SK-N-SH treated with all-trans-retinoic acid at 6 μM for 48 hours (cell line): ENCODE data around the gene PPRC1.

ENCODE experiments used
- ATAC-seq: fragments of 200-7000 bp; cut with Tn5 transposase; 3 replicates; pipeline ENCODE4 v1.9.1; 2020; ENCODE audit warnings: mild to moderate bottlenecking, moderate library complexity
- ARNTL ChIP-seq: fragments of 450-650 bp; formaldehyde crosslinking; IDR thresholded peaks from 2 replicates; pipeline ENCODE4 v1.5.0; 2020; ENCODE audit warnings: low read depth, mild to moderate bottlenecking, moderate library complexity, borderline replicate concordance
- BACH2 ChIP-seq: fragments of 250-450 bp; sonication (Bioruptor Pico); IDR thresholded peaks from 2 replicates; pipeline ENCODE4 v1.9.0; 2021; ENCODE audit warnings: mild to moderate bottlenecking, borderline replicate concordance
- CREB5 ChIP-seq: fragments of 250-450 bp; sonication (Bioruptor Pico); IDR thresholded peaks from 2 replicates; pipeline ENCODE4 v1.5.1; 2020; ENCODE audit warnings: low read depth, mild to moderate bottlenecking, moderate library complexity
- CSDC2 ChIP-seq: fragments of 250-450 bp; sonication (Bioruptor Pico); IDR thresholded peaks from 2 replicates; pipeline ENCODE4 v1.5.0; 2020; ENCODE audit warnings: mild to moderate bottlenecking, moderate library complexity
- CSRNP3 ChIP-seq: fragments of 250-450 bp; sonication (Bioruptor Pico); IDR thresholded peaks from 2 replicates; pipeline ENCODE4 v1.5.1; 2021; ENCODE audit warnings: mild to moderate bottlenecking, moderate library complexity
- ESRRG ChIP-seq: fragments of 250-450 bp; sonication (Bioruptor Pico); IDR thresholded peaks from 2 replicates; pipeline ENCODE4 v1.6.1; 2021; ENCODE audit warnings: mild to moderate bottlenecking
- GLIS3 ChIP-seq: fragments of 250-450 bp; sonication (Bioruptor Pico); IDR thresholded peaks from 2 replicates; pipeline ENCODE4 v1.5.0; 2020; ENCODE audit warnings: mild to moderate bottlenecking, moderate library complexity
- ISL1 ChIP-seq: fragments of 250-450 bp; sonication (Bioruptor Pico); IDR thresholded peaks from 2 replicates; pipeline ENCODE4 v2.1.2; 2022; ENCODE audit warnings: mild to moderate bottlenecking, moderate library complexity
- OSR1 ChIP-seq: fragments of 250-450 bp; sonication (Bioruptor Pico); IDR thresholded peaks from 2 replicates; pipeline ENCODE4 v1.8.0; 2022; ENCODE audit warnings: moderate library complexity, mild to moderate bottlenecking, inconsistent platforms
- POU6F1 ChIP-seq: fragments of 250-450 bp; sonication (Bioruptor Pico); IDR thresholded peaks from 2 replicates; pipeline ENCODE4 v1.8.0; 2021; ENCODE audit warnings: low read depth, mild to moderate bottlenecking, moderate library complexity, borderline replicate concordance
- PPARA ChIP-seq: fragments of 250-450 bp; sonication (Bioruptor Pico); IDR thresholded peaks from 2 replicates; pipeline ENCODE4 v1.5.0; 2020; ENCODE audit warnings: mild to moderate bottlenecking, borderline replicate concordance
- RARB ChIP-seq: fragments of 250-450 bp; sonication (Bioruptor Pico); IDR thresholded peaks from 2 replicates; pipeline ENCODE4 v1.8.0; 2021; ENCODE audit warnings: mild to moderate bottlenecking, moderate library complexity
- SNAI2 ChIP-seq: fragments of 250-450 bp; sonication (Bioruptor Pico); IDR thresholded peaks from 2 replicates; pipeline ENCODE4 v1.5.0; 2020; ENCODE audit warnings: mild to moderate bottlenecking, moderate library complexity
- TCF4 ChIP-seq: fragments of 250-450 bp; sonication (Bioruptor Pico); IDR thresholded peaks from 2 replicates; pipeline ENCODE4 v1.8.0; 2021; ENCODE audit warnings: mild to moderate bottlenecking, moderate library complexity, borderline replicate concordance
- TOX ChIP-seq: fragments of 250-450 bp; sonication (Bioruptor Pico); IDR thresholded peaks from 2 replicates; pipeline ENCODE4 v1.8.0; 2021; ENCODE audit warnings: mild to moderate bottlenecking, moderate library complexity, borderline replicate concordance
- ZFP30 ChIP-seq: fragments of 450-650 bp; formaldehyde crosslinking; IDR thresholded peaks from 2 replicates; pipeline ENCODE4 v1.5.0; 2022; ENCODE audit warnings: mild to moderate bottlenecking, moderate library complexity
- ZNF565 ChIP-seq: fragments of 450-650 bp; formaldehyde crosslinking; conservative IDR thresholded peaks from 2 replicates; pipeline ENCODE4 v1.5.0; 2020; ENCODE audit warnings: low read depth, mild to moderate bottlenecking, moderate library complexity
- ZNF70 ChIP-seq: fragments of 450-650 bp; formaldehyde crosslinking; IDR thresholded peaks from 2 replicates; pipeline ENCODE4 v1.5.0; 2020; ENCODE audit warnings: mild to moderate bottlenecking, moderate library complexity
- ZNF8 ChIP-seq: fragments of 450-650 bp; formaldehyde crosslinking; IDR thresholded peaks from 2 replicates; pipeline ENCODE4 v1.5.0; 2020; ENCODE audit warnings: mild to moderate bottlenecking, moderate library complexity
- TF ChIP-seq, protein P1 (sequence below): fragments of 250-450 bp; sonication (Bioruptor Pico); IDR thresholded peaks from 2 replicates; pipeline ENCODE4 v1.5.0; 2020; ENCODE audit warnings: mild to moderate bottlenecking, moderate library complexity

PPRC1 gene

DNA sequence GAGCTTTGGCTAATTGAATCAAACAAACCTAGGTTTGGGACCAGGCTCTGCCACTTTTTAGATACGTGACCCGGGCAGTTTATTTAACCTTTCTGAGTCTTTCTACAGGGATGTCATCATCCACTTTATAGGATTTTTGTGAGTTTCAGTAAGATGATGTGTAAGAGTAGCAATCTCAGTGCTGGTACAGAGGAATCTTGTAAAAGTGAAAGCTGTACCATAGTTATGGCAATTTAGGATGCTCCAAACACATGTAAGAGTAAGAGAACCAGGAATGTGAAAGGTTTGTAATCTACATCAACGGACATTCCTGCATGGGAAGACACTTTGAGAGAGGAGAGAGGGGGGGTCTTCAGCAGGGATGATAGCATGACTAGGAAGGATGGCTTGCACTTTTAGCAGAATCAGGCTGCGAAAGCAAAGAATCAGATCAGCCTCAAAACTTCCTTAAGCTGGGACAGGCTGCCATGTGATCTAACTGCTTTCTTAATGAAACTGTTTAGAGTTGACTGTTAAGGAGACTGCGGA, 20.3 kb downstream of the PPRC1 start:
- ATAC-seq, result no peak
- TF ChIP-seq PPARA (CRISPR knock-in tag) (no peak), CREB5 (CRISPR knock-in tag) (no peak), POU6F1 (no peak), ZFP30 (no peak), TOX (CRISPR knock-in tag) (no peak), ISL1 (CRISPR knock-in tag) (no peak), TCF4 (CRISPR knock-in tag) (no peak), RARB (CRISPR knock-in tag) (no peak), CSDC2 (no peak), SNAI2 (CRISPR knock-in tag) (no peak), BACH2 (CRISPR knock-in tag) (no peak), GLIS3 (CRISPR knock-in tag) (no peak), OSR1 (no peak), ZNF8 (CRISPR knock-in tag) (no peak), ZNF70 (CRISPR knock-in tag) (no peak), ZNF565 (no peak)
- TF ChIP-seq, protein P1, sequence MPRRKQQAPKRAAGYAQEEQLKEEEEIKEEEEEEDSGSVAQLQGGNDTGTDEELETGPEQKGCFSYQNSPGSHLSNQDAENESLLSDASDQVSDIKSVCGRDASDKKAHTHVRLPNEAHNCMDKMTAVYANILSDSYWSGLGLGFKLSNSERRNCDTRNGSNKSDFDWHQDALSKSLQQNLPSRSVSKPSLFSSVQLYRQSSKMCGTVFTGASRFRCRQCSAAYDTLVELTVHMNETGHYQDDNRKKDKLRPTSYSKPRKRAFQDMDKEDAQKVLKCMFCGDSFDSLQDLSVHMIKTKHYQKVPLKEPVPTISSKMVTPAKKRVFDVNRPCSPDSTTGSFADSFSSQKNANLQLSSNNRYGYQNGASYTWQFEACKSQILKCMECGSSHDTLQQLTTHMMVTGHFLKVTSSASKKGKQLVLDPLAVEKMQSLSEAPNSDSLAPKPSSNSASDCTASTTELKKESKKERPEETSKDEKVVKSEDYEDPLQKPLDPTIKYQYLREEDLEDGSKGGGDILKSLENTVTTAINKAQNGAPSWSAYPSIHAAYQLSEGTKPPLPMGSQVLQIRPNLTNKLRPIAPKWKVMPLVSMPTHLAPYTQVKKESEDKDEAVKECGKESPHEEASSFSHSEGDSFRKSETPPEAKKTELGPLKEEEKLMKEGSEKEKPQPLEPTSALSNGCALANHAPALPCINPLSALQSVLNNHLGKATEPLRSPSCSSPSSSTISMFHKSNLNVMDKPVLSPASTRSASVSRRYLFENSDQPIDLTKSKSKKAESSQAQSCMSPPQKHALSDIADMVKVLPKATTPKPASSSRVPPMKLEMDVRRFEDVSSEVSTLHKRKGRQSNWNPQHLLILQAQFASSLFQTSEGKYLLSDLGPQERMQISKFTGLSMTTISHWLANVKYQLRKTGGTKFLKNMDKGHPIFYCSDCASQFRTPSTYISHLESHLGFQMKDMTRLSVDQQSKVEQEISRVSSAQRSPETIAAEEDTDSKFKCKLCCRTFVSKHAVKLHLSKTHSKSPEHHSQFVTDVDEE (CRISPR knock-in tag), result no peak

- no peak for ATAC-seq
- TF ChIP-seq SNAI2 (CRISPR knock-in tag) (no peak), TCF4 (CRISPR knock-in tag) (no peak), CSDC2 (no peak), ZFP30 (no peak)
Observed at GRCh38 chr10:102154466-102155116, 21.8 kb downstream of the PPRC1 start.

DNA sequence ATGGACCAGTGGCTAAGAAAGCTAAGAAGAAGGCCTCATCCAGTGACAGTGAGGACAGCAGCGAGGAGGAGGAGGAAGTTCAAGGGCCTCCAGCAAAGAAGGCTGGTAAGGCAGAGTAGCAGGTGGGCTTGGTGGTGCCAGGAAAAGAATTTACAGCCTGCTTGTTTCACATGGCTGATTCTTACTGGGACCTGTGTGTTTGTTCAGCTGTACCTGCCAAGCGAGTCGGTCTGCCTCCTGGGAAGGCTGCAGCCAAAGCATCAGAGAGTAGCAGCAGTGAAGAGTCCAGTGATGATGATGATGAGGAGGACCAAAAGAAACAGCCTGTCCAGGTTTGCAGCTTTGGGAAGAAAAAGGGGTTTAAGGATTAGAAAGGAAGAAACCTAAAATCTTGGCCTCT, 24.4 kb downstream of the PPRC1 start:
- no peak for ATAC-seq
- TF ChIP-seq CSRNP3 (CRISPR knock-in tag) (no peak), ARNTL (CRISPR knock-in tag) (no peak), POU6F1 (no peak), ESRRG (CRISPR knock-in tag) (no peak), GLIS3 (CRISPR knock-in tag) (no peak)
